HepG2 (cell line): ENCODE measurements around the gene SSC5D. TPM values are rescaled to one million over a fixed set of nuclear protein-coding genes. Genes with fewer than 3 reads are reported as not detected.

Source experiments
- LCORL ChIP-seq, 2 experiments: fragments of 450-650 bp in 1 of 2; sonication (generic) in 1 of 2; formaldehyde crosslinking in 1 of 2; IDR thresholded peaks; 2 replicates each; pipeline versions ENCODE4 v1.5.0 to v1.6.1; 2017 to 2020; ENCODE audit warnings: antibody characterized with exemption in 1 of 2, missing genetic modification reagents in 1 of 2
- NFATC3 ChIP-seq: sonication (generic); formaldehyde crosslinking; IDR thresholded peaks from 2 replicates; pipeline ENCODE4 v1.5.1; 2020; ENCODE audit warnings: mild to moderate bottlenecking, missing genetic modification reagents
- RFX5 ChIP-seq: IDR thresholded peaks from 2 replicates; pipeline ENCODE4 v1.6.1; 2011; ENCODE audit warnings: low read depth, low read length, improper control_type of control experiment
- XBP1 ChIP-seq: sonication (generic); formaldehyde crosslinking; IDR thresholded peaks from 2 replicates; pipeline ENCODE4 v1.5.0; 2020; ENCODE audit warnings: missing genetic modification reagents
- ZNF232 ChIP-seq: sonication (generic); formaldehyde crosslinking; IDR thresholded peaks from 2 replicates; pipeline ENCODE4 v1.4.0; 2020; ENCODE audit warnings: missing genetic modification reagents, borderline replicate concordance
- ZNF235 ChIP-seq: sonication (generic); formaldehyde crosslinking; IDR thresholded peaks from 2 replicates; pipeline ENCODE4 v1.8.1; 2023; ENCODE audit warnings: mild to moderate bottlenecking, missing genetic modification reagents, borderline replicate concordance
- ZNF431 ChIP-seq: sonication (generic); formaldehyde crosslinking; IDR thresholded peaks from 2 replicates; pipeline ENCODE4 v1.9.0; 2022; ENCODE audit warnings: missing genetic modification reagents, low read depth, mild to moderate bottlenecking, borderline replicate concordance
- ZNF589 ChIP-seq: sonication (generic); formaldehyde crosslinking; conservative IDR thresholded peaks from 2 replicates; pipeline ENCODE4 v1.8.0; 2022; ENCODE audit warnings: mild to moderate bottlenecking, moderate library complexity, missing genetic modification reagents
- ZNF776 ChIP-seq: sonication (generic); formaldehyde crosslinking; IDR thresholded peaks from 2 replicates; pipeline ENCODE4 v1.4.0; 2020; ENCODE audit warnings: mild to moderate bottlenecking, missing genetic modification reagents
- polyA plus RNA-seq, 8 experiments: library from polyadenylated mRNA; depleted of rRNA in 3 of 8; stranded (reverse) in 7 of 8; unstranded in 1 of 8; fragments of >200 nt; fragmentation: Illumina TruSeq in 4 of 8; extraction: Trizol in 4 of 8; gene quantifications; 2 replicates each; pipeline versions ENCODE4 v1.2.1 to v1.2.3, GENCODE V29; 2011 to 2016; ENCODE audit warnings: low read depth in 4 of 8, missing spikeins in 1 of 8, mixed read lengths in 1 of 8; ENCODE audit not compliant: insufficient read depth in 1 of 8
- total RNA-seq, 5 experiments: library from RNA; depleted of rRNA; stranded (reverse); fragments of >200 nt; fragmentation: Illumina TruSeq; extraction: Trizol; gene quantifications; 2 replicates each; pipeline ENCODE4 v1.2.3, GENCODE V29; 2016; ENCODE audit warnings: low read depth in 1 of 5
- TF ChIP-seq, protein P1 (sequence below): sonication (generic); formaldehyde crosslinking; IDR thresholded peaks from 2 replicates; pipeline ENCODE4 v1.4.0; 2020; ENCODE audit warnings: missing genetic modification reagents, borderline replicate concordance
- TF ChIP-seq, protein P2 (sequence below): sonication (generic); formaldehyde crosslinking; IDR thresholded peaks from 2 replicates; pipeline ENCODE4 v1.8.0; 2022; ENCODE audit warnings: mild to moderate bottlenecking, missing genetic modification reagents, borderline replicate concordance
- TF ChIP-seq, protein P3 (sequence below): sonication (generic); formaldehyde crosslinking; IDR thresholded peaks from 2 replicates; pipeline ENCODE4 v1.4.0; 2020; ENCODE audit warnings: missing genetic modification reagents
- TF ChIP-seq, protein P4 (sequence below): sonication (generic); formaldehyde crosslinking; IDR thresholded peaks from 2 replicates; pipeline ENCODE4 v1.4.0; 2020; ENCODE audit warnings: missing genetic modification reagents
- TF ChIP-seq, protein P5 (sequence below): sonication (generic); formaldehyde crosslinking; IDR thresholded peaks from 2 replicates; pipeline ENCODE4 v1.4.0; 2020; ENCODE audit warnings: missing genetic modification reagents; ENCODE audit errors: not compliant biosample characterization
- TF ChIP-seq, protein P6 (sequence below): sonication (generic); formaldehyde crosslinking; IDR thresholded peaks from 2 replicates; pipeline ENCODE4 v1.4.0; 2020; ENCODE audit warnings: mild to moderate bottlenecking, low read depth, missing genetic modification reagents

SSC5D gene
- total and polyA plus RNA-seq, 2 of the 13 experiments (the other 11 are each of a cell fraction or from before 2014, with no cell fraction given) = not detected

DNA sequence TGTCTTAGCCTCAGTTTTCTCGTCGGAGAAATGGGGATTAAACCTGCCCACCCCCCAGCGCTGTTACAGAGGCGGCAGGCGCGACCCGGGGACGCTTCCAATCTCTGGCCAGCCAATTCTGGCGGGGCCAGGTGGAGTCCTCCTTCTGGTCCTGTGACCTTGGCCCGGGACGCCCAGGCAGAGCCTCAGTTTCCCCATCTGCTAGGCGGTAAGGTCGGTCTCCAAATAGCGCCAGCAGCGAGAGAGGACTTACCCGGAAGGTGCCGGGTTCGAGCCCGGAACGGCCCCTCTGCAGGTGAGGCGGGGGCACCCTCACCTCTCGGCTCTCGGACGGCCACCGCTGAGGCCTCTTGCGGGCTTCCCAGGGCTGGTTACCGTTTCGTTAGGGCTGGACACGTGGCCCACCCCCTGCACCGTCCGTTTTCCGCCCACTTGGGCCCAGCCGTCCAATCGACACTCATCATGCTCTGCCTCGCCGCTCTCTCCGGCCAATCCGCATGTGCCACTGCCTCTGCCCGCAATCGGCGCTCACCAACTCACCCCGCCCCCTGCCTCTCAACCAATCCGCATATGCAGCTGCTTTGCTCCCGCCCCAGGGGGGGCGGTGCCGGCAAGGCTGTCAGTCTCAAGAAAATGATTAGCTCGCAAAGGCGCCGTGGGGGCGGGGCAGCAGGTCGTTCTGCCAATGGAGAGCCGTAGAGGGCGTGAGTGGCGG is 26.8 kb upstream of the SSC5D start, which contains the start of gene ISOC2 (continued):
- TF ChIP-seq, protein P1, sequence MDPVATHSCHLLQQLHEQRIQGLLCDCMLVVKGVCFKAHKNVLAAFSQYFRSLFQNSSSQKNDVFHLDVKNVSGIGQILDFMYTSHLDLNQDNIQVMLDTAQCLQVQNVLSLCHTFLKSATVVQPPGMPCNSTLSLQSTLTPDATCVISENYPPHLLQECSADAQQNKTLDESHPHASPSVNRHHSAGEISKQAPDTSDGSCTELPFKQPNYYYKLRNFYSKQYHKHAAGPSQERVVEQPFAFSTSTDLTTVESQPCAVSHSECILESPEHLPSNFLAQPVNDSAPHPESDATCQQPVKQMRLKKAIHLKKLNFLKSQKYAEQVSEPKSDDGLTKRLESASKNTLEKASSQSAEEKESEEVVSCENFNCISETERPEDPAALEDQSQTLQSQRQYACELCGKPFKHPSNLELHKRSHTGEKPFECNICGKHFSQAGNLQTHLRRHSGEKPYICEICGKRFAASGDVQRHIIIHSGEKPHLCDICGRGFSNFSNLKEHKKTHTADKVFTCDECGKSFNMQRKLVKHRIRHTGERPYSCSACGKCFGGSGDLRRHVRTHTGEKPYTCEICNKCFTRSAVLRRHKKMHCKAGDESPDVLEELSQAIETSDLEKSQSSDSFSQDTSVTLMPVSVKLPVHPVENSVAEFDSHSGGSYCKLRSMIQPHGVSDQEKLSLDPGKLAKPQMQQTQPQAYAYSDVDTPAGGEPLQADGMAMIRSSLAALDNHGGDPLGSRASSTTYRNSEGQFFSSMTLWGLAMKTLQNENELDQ (CRISPR knock-in tag) = no peak
- TF ChIP-seq ZNF776 (CRISPR knock-in tag) (0 out of 2 replicates have a peak, but pooled peaks have one; percentile 38), NFATC3 (no peak), ZNF235 (CRISPR knock-in tag) (no peak; the same call in 1 of the 2 replicates), ZNF589 (CRISPR knock-in tag) (no peak), ZNF232 (CRISPR knock-in tag) (0 out of 2 replicates have a peak, but pooled peaks have one; percentile 70), XBP1 (CRISPR knock-in tag) (no peak), RFX5 (peak; percentile 58), ZNF431 (CRISPR knock-in tag) (no peak), LCORL (IDR thresholded peaks at IDR 0.05) (no peak), LCORL (CRISPR knock-in tag; IDR thresholded peaks at IDR 0.05) (peak; percentile 70)
- TF ChIP-seq, protein P2, sequence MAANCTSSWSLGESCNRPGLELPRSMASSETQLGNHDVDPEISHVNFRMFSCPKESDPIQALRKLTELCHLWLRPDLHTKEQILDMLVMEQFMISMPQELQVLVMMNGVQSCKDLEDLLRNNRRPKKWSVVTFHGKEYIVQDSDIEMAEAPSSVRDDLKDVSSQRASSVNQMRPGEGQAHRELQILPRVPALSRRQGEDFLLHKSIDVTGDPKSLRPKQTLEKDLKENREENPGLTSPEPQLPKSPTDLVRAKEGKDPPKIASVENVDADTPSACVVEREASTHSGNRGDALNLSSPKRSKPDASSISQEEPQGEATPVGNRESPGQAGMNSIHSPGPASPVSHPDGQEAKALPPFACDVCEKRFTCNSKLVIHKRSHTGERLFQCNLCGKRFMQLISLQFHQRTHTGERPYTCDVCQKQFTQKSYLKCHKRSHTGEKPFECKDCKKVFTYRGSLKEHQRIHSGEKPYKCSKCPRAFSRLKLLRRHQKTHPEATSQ (CRISPR knock-in tag) = no peak
- TF ChIP-seq, protein P3, sequence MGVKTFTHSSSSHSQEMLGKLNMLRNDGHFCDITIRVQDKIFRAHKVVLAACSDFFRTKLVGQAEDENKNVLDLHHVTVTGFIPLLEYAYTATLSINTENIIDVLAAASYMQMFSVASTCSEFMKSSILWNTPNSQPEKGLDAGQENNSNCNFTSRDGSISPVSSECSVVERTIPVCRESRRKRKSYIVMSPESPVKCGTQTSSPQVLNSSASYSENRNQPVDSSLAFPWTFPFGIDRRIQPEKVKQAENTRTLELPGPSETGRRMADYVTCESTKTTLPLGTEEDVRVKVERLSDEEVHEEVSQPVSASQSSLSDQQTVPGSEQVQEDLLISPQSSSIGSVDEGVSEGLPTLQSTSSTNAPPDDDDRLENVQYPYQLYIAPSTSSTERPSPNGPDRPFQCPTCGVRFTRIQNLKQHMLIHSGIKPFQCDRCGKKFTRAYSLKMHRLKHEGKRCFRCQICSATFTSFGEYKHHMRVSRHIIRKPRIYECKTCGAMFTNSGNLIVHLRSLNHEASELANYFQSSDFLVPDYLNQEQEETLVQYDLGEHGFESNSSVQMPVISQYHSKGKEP (CRISPR knock-in tag) = no peak
- TF ChIP-seq, protein P4, sequence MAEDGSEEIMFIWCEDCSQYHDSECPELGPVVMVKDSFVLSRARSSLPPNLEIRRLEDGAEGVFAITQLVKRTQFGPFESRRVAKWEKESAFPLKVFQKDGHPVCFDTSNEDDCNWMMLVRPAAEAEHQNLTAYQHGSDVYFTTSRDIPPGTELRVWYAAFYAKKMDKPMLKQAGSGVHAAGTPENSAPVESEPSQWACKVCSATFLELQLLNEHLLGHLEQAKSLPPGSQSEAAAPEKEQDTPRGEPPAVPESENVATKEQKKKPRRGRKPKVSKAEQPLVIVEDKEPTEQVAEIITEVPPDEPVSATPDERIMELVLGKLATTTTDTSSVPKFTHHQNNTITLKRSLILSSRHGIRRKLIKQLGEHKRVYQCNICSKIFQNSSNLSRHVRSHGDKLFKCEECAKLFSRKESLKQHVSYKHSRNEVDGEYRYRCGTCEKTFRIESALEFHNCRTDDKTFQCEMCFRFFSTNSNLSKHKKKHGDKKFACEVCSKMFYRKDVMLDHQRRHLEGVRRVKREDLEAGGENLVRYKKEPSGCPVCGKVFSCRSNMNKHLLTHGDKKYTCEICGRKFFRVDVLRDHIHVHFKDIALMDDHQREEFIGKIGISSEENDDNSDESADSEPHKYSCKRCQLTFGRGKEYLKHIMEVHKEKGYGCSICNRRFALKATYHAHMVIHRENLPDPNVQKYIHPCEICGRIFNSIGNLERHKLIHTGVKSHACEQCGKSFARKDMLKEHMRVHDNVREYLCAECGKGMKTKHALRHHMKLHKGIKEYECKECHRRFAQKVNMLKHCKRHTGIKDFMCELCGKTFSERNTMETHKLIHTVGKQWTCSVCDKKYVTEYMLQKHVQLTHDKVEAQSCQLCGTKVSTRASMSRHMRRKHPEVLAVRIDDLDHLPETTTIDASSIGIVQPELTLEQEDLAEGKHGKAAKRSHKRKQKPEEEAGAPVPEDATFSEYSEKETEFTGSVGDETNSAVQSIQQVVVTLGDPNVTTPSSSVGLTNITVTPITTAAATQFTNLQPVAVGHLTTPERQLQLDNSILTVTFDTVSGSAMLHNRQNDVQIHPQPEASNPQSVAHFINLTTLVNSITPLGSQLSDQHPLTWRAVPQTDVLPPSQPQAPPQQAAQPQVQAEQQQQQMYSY = no peak; the same call in 1 of the 2 replicates
- TF ChIP-seq, protein P5, sequence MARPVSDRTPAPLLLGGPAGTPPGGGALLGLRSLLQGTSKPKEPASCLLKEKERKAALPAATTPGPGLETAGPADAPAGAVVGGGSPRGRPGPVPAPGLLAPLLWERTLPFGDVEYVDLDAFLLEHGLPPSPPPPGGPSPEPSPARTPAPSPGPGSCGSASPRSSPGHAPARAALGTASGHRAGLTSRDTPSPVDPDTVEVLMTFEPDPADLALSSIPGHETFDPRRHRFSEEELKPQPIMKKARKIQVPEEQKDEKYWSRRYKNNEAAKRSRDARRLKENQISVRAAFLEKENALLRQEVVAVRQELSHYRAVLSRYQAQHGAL (CRISPR knock-in tag) = peak; percentile 15
- TF ChIP-seq, protein P6, sequence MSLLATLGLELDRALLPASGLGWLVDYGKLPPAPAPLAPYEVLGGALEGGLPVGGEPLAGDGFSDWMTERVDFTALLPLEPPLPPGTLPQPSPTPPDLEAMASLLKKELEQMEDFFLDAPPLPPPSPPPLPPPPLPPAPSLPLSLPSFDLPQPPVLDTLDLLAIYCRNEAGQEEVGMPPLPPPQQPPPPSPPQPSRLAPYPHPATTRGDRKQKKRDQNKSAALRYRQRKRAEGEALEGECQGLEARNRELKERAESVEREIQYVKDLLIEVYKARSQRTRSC = 0 out of 2 replicates have a peak, but pooled peaks have one; percentile 25
